Type B pancreatic cell (in vitro differentiated cells): Measurements from ENCODE around the gene SULF2. TPM values are rescaled to one million over a fixed set of nuclear protein-coding genes. Genes with fewer than 3 reads are reported as not detected.
A peak's percentile ranks its signal among the peaks of the same experiment; 100 is the strongest.

Experiments
- DNase-seq: peaks from one replicate; pipeline ENCODE4 v3.0.0; 2021; ENCODE audit warnings: mixed read lengths; ENCODE audit not compliant: unreplicated experiment; ENCODE audit errors: extremely low spot score
- H3K27ac Mint-ChIP-seq: 2 replicates; pipeline ENCODE4 v1.8.0; 2021; ENCODE audit warnings: mild to moderate bottlenecking, mixed read lengths
- H3K27me3 Mint-ChIP-seq: 2 replicates; pipeline ENCODE4 v1.8.0; 2021; ENCODE audit warnings: mixed read lengths
- H3K36me3 Mint-ChIP-seq: 2 replicates; pipeline ENCODE4 v1.8.0; 2021; ENCODE audit warnings: mixed read lengths
- H3K4me1 Mint-ChIP-seq: one replicate; pipeline ENCODE4 v1.8.0; 2021; ENCODE audit warnings: mixed read lengths; ENCODE audit not compliant: unreplicated experiment
- H3K4me3 Mint-ChIP-seq: 2 replicates; pipeline ENCODE4 v1.8.0; 2021; ENCODE audit warnings: mild to moderate bottlenecking, mixed read lengths
- H3K9me3 Mint-ChIP-seq: 2 replicates; pipeline ENCODE4 v1.8.0; 2021; ENCODE audit warnings: mixed read lengths
- CTCF ChIP-seq: fragments of 200-600 bp; sonication (generic); conservative IDR thresholded peaks from 2 replicates; pipeline ENCODE4 v1.5.0; 2021; ENCODE audit warnings: antibody characterized with exemption, mild to moderate bottlenecking
- total RNA-seq: library from RNA; stranded (reverse); gene quantifications from 2 replicates; pipeline ENCODE4 v1.2.1, GENCODE V29; 2021; ENCODE audit warnings: low replicate concordance

SULF2 gene
- total RNA-seq, 1 donor from 2014 or later: 146 TPM

GRCh38 chr20:47720636-47721427 is 64.4 kb downstream of the SULF2 start:
- H3K27ac Mint-ChIP-seq: peak overlapping the region; percentile 78
- TF ChIP-seq CTCF: no peak
- DNase-seq: no peak
- peaks cover 4% of the 10 kb centered on the region for H3K9me3 Mint-ChIP-seq
- no peaks in the 10 kb centered on the region for H3K27me3 Mint-ChIP-seq
- H3K4me3 Mint-ChIP-seq: peak overlapping the region; percentile 67
- H3K36me3 Mint-ChIP-seq: peaks cover 8% of the 10 kb centered on the region
- peaks cover 30% of the 10 kb centered on the region for H3K4me1 Mint-ChIP-seq

GRCh38 chr20:47719625-47720024 is 65.7 kb downstream of the SULF2 start:
- Mint-ChIP-seq H3K36me3 (peaks cover 8% of the 10 kb centered on the region), H3K27ac (no peak overlapping the region), H3K4me3 (no peak overlapping the region), H3K9me3 (peaks cover 4% of the 10 kb centered on the region), H3K27me3 (no peaks in the 10 kb centered on the region), H3K4me1 (peaks cover 22% of the 10 kb centered on the region)
- no peak for DNase-seq
- no peak for TF ChIP-seq CTCF

GRCh38 chr20:47719211-47719610 is 66.1 kb downstream of the SULF2 start:
- no peaks in the 10 kb centered on the region for H3K27me3 Mint-ChIP-seq
- no peak for TF ChIP-seq CTCF
- H3K4me1 Mint-ChIP-seq: peaks cover 22% of the 10 kb centered on the region
- H3K4me3 Mint-ChIP-seq: no peak overlapping the region
- no peak for DNase-seq
- H3K36me3 Mint-ChIP-seq: peaks cover 8% of the 10 kb centered on the region
- H3K9me3 Mint-ChIP-seq: peaks cover 4% of the 10 kb centered on the region
- H3K27ac Mint-ChIP-seq: no peak overlapping the region

GRCh38 chr20:47718398-47718797 is 66.9 kb downstream of the SULF2 start:
- peaks cover 6% of the 10 kb centered on the region for H3K36me3 Mint-ChIP-seq
- H3K27ac Mint-ChIP-seq: no peak overlapping the region

GRCh38 chr20:47717421-47717820 is 67.9 kb downstream of the SULF2 start:
- TF ChIP-seq CTCF: no peak
- Mint-ChIP-seq H3K4me1 (peaks cover 28% of the 10 kb centered on the region), H3K36me3 (peaks cover 3% of the 10 kb centered on the region), H3K27me3 (no peaks in the 10 kb centered on the region), H3K9me3 (no peaks in the 10 kb centered on the region), H3K27ac (no peak overlapping the region), H3K4me3 (no peak overlapping the region)
- DNase-seq: no peak

More at GRCh38 chr20:47718398-47718797, 66.9 kb downstream of the SULF2 start:
- Mint-ChIP-seq H3K4me3 (no peak overlapping the region), H3K27me3 (no peaks in the 10 kb centered on the region), H3K9me3 (peaks cover 3% of the 10 kb centered on the region), H3K4me1 (peaks cover 28% of the 10 kb centered on the region)
- TF ChIP-seq CTCF: no peak
- no peak for DNase-seq
